H1 (cell line): ENCODE measurements around the gene DYSF. TPM values are rescaled to one million over a fixed set of nuclear protein-coding genes. Genes with fewer than 3 reads are reported as not detected.

Experiments used
- CTCF ChIA-PET: fragments of 300-600 bp; sonication (Branson Sonifier 250); formaldehyde crosslinking; loops from one replicate; lab custom pipeline; 2021; ENCODE audit not compliant: partially characterized antibody; lab: Charles Lee
- POLR2A ChIA-PET: fragments of 300-600 bp; sonication (Branson Sonifier 250); formaldehyde crosslinking; loops from one replicate; lab custom pipeline; 2021; ENCODE audit warnings: inconsistent platforms; ENCODE audit not compliant: partially characterized antibody; lab: Charles Lee
- DNase-seq, 2 experiments: peaks; one replicate each; pipeline versions ENCODE4 v3.0.0 to v3.0.0-alpha.2; 2010 to 2022; ENCODE audit warnings: low spot score in 2 of 2, low read depth in 1 of 2, mixed read lengths in 1 of 2
- FAIRE-seq: peaks from 2 replicates; lab custom pipeline; 2011; peaks lifted over from hg19 to GRCh38; lab: Jason Lieb, UNC
- H2AFZ ChIP-seq: 2 replicates; pipeline ENCODE4 v1.8.1; 2012; ENCODE audit warnings: low read length, inconsistent platforms
- H2AK5ac ChIP-seq: 2 replicates; pipeline ENCODE4 v1.6.1; 2013; ENCODE audit warnings: low read depth, low read length
- H2BK120ac ChIP-seq: replicated peaks from 2 replicates; pipeline ENCODE3; 2013; ENCODE audit warnings: low read depth, low read length, inconsistent platforms
- H2BK12ac ChIP-seq: 2 replicates; pipeline ENCODE4 v1.6.1; 2013; ENCODE audit warnings: low read depth, low read length
- H2BK15ac ChIP-seq: 2 replicates; pipeline ENCODE4 v1.6.1; 2013; ENCODE audit warnings: low read length
- H2BK20ac ChIP-seq: 2 replicates; pipeline ENCODE4 v1.6.1; 2013; ENCODE audit warnings: low read length
- H2BK5ac ChIP-seq: 2 replicates; pipeline ENCODE4 v1.6.1; 2013; ENCODE audit warnings: low read depth, low read length
- H3K14ac ChIP-seq: 2 replicates; pipeline ENCODE4 v1.6.1; 2013; ENCODE audit warnings: inconsistent platforms; ENCODE audit not compliant: insufficient read length
- H3K18ac ChIP-seq: 2 replicates; pipeline ENCODE4 v1.6.1; 2013; ENCODE audit warnings: low read length; ENCODE audit errors: extremely low read depth
- H3K23ac ChIP-seq: 2 replicates; pipeline ENCODE4 v1.6.1; 2013; ENCODE audit warnings: inconsistent platforms; ENCODE audit not compliant: insufficient read length
- H3K23me2 ChIP-seq: 2 replicates; pipeline ENCODE4 v1.6.1; 2013; ENCODE audit warnings: low read depth, low read length
- H3K27ac ChIP-seq: 2 replicates; pipeline ENCODE4 v1.6.1; 2011; ENCODE audit warnings: low read depth, low read length, inconsistent platforms
- H3K27me3 ChIP-seq, 4 experiments: replicated peaks in 1 of 4; 1 replicate in 1 of 4; 2 replicates in 3 of 4; pipeline versions ENCODE4 v1.6.1 to v1.8.1; 2011 to 2013; ENCODE audit warnings: low read length in 3 of 4, mild to moderate bottlenecking in 3 of 4, inconsistent platforms in 2 of 4, mixed read lengths in 2 of 4, moderate library complexity in 1 of 4; ENCODE audit not compliant: control insufficient read depth in 3 of 4, insufficient read depth in 3 of 4; ENCODE audit errors: extremely low read depth in 1 of 4
- H3K36me3 ChIP-seq, 4 experiments: 2 replicates each; pipeline versions ENCODE4 v1.6.1 to v1.8.1; 2011 to 2013; ENCODE audit warnings: mild to moderate bottlenecking in 4 of 4, low read length in 3 of 4, moderate library complexity in 2 of 4, control low read depth in 1 of 4, inconsistent platforms in 1 of 4; ENCODE audit not compliant: insufficient read depth in 4 of 4, control insufficient read depth in 2 of 4
- H3K4ac ChIP-seq: replicated peaks from 2 replicates; pipeline ENCODE3; 2013; ENCODE audit warnings: low read length, low read depth, mixed read lengths, inconsistent platforms; ENCODE audit not compliant: insufficient read length
- H3K4me1 ChIP-seq, 4 experiments: replicated peaks in 1 of 4; 1 replicate in 1 of 4; 2 replicates in 3 of 4; pipeline versions ENCODE4 v1.6.1 to v1.8.1; 2011 to 2013; ENCODE audit warnings: low read length in 3 of 4, inconsistent platforms in 2 of 4, mixed read lengths in 1 of 4; ENCODE audit not compliant: insufficient read depth in 4 of 4, control insufficient read depth in 3 of 4
- H3K4me2 ChIP-seq, 2 experiments: 2 replicates each; pipeline versions ENCODE4 v1.6.1 to v1.8.1; 2011 to 2013; ENCODE audit warnings: low read depth in 2 of 2, low read length in 2 of 2, control low read depth in 1 of 2, inconsistent platforms in 1 of 2, mild to moderate bottlenecking in 1 of 2; ENCODE audit not compliant: insufficient read depth in 1 of 2
- H3K4me3 ChIP-seq, 4 experiments: fragments of 200-600, 300-600 bp in 1 of 4; sonication (generic), shearing (Covaris generic), sonication (Bioruptor Twin) in 1 of 4; 2 replicates each; pipeline versions ENCODE4 v1.5.1 to v1.8.1; 2011 to 2016; ENCODE audit warnings: low read length in 4 of 4, low read depth in 3 of 4, control low read depth in 2 of 4, inconsistent platforms in 2 of 4, mild to moderate bottlenecking in 2 of 4, mixed read lengths in 1 of 4, moderate library complexity in 1 of 4; ENCODE audit not compliant: insufficient read depth in 2 of 4; ENCODE audit errors: extremely low read depth in 1 of 4
- H3K56ac ChIP-seq: replicated peaks from 2 replicates; pipeline ENCODE3; 2013; ENCODE audit warnings: low read depth, mild to moderate bottlenecking, mixed read lengths, low read length, inconsistent platforms; ENCODE audit not compliant: insufficient read length
- H3K79me1 ChIP-seq: 2 replicates; pipeline ENCODE4 v1.6.1; 2013; ENCODE audit warnings: low read depth, low read length, control low read depth
- H3K79me2 ChIP-seq, 2 experiments: 2 replicates each; pipeline versions ENCODE4 v1.6.1 to v1.8.1; 2012 to 2013; ENCODE audit warnings: low read length in 2 of 2, mild to moderate bottlenecking in 2 of 2, inconsistent platforms in 1 of 2; ENCODE audit not compliant: insufficient read depth in 2 of 2, control insufficient read depth in 1 of 2
- H3K9ac ChIP-seq, 4 experiments: replicated peaks in 1 of 4; 1 replicate in 1 of 4; 2 replicates in 3 of 4; pipeline versions ENCODE4 v1.6.1 to v1.8.1; 2011 to 2013; ENCODE audit warnings: low read depth in 3 of 4, low read length in 3 of 4, control low read depth in 2 of 4, mild to moderate bottlenecking in 2 of 4, moderate library complexity in 2 of 4, inconsistent platforms in 1 of 4; ENCODE audit errors: extremely low read depth in 1 of 4
- H3K9me3 ChIP-seq, 2 experiments: 2 replicates each; pipeline versions ENCODE4 v1.6.1 to v1.8.1; 2012 to 2013; ENCODE audit warnings: mild to moderate bottlenecking in 2 of 2, moderate library complexity in 2 of 2, control low read depth in 1 of 2, inconsistent platforms in 1 of 2, low read depth in 1 of 2, low read length in 1 of 2, mixed read lengths in 1 of 2; ENCODE audit not compliant: insufficient read depth in 2 of 2
- H4K20me1 ChIP-seq, 2 experiments: replicated peaks in 1 of 2; 2 replicates each; pipeline versions ENCODE3 to v1.8.1; 2011 to 2013; ENCODE audit warnings: inconsistent platforms in 2 of 2, low read length in 2 of 2, mild to moderate bottlenecking in 1 of 2; ENCODE audit not compliant: insufficient read depth in 2 of 2, control insufficient read depth in 1 of 2
- H4K5ac ChIP-seq: 2 replicates; pipeline ENCODE4 v1.6.1; 2013; ENCODE audit warnings: low read length, low read depth, mixed read lengths, inconsistent platforms; ENCODE audit not compliant: insufficient read length
- H4K8ac ChIP-seq: 2 replicates; pipeline ENCODE4 v1.8.0; 2013; ENCODE audit warnings: mild to moderate bottlenecking, moderate library complexity, low read length, inconsistent platforms; ENCODE audit not compliant: insufficient read depth; ENCODE audit errors: extremely low read depth
- H4K91ac ChIP-seq: replicated peaks from 2 replicates; pipeline ENCODE3; 2013; ENCODE audit warnings: low read length, mixed read lengths, inconsistent platforms; ENCODE audit not compliant: insufficient read length
- BRCA1 ChIP-seq: IDR thresholded peaks from 2 replicates; pipeline ENCODE4 v1.6.1; 2012; ENCODE audit warnings: low read depth, low read length, improper control_type of control experiment
- CBX8 ChIP-seq: fragments of 300-800, 300-1000 bp; sonication (generic); IDR thresholded peaks from 2 replicates; pipeline ENCODE4 v1.7.1; 2016; ENCODE audit warnings: low read depth, low read length, borderline replicate concordance
- CEBPB ChIP-seq: IDR thresholded peaks from 2 replicates; pipeline ENCODE4 v1.6.1; 2012; ENCODE audit warnings: low read depth, low read length
- JUN ChIP-seq: IDR thresholded peaks from 2 replicates; pipeline ENCODE4 v1.6.1; 2011; ENCODE audit warnings: low read depth, mild to moderate bottlenecking, improper control_type of control experiment, low read length
- POU5F1 ChIP-seq: IDR thresholded peaks from 2 replicates; pipeline ENCODE4 v1.6.1; 2011; ENCODE audit warnings: low read depth, mild to moderate bottlenecking, low read length, moderate library complexity
- WGBS, 2 experiments: shearing (Covaris generic) in 1 of 2; methylation state at CpG; one replicate each; pipeline versions ENCODE4 v1.1.6 to v1.1.7; 2013 to 2015; ENCODE audit warnings: low lambda C conversion rate in 2 of 2, mixed read lengths in 2 of 2, inconsistent platforms in 1 of 2, low coverage in 1 of 2, missing lambda C conversion rate in 1 of 2; ENCODE audit not compliant: insufficient replicate concordance in 2 of 2, insufficient coverage in 1 of 2, insufficient read length in 1 of 2; ENCODE audit errors: extremely low coverage in 1 of 2, missing lambda C conversion rate in 1 of 2; 5-methylcytosine and 5-hydroxymethylcytosine counted together
- polyA plus RNA-seq, 7 experiments: library from polyadenylated mRNA; depleted of rRNA in 3 of 7; stranded (reverse) in 5 of 7; unstranded in 2 of 7; fragments of >200 nt in 5 of 7; fragments of 200-250 nt in 2 of 7; gene quantifications; 1 replicate in 5 of 7; 2 replicates in 1 of 7; 4 replicates in 1 of 7; pipeline versions ENCODE4 v1.2.1 to v1.2.3, GENCODE V29; 2011 to 2013; ENCODE audit warnings: missing spikeins in 2 of 7, mixed read lengths in 2 of 7
- total RNA-seq: library from RNA; stranded (reverse); fragmentation: NEBNext Ultra II Directional; extraction: Animal tissue kit (Norgen Biotek cat#: 25700); gene quantifications from 2 replicates; pipeline ENCODE4 v1.2.1, GENCODE V29; 2021

Gene DYSF
- total and polyA plus RNA-seq, 2 of the 8 experiments (the other 6 are each of a cell fraction or from before 2014, with no cell fraction given): 5.8 to 7.1 TPM

- no peak overlapping the region for H3K56ac ChIP-seq
- no peak overlapping the region for H2BK120ac ChIP-seq
- H2BK15ac ChIP-seq: no peak overlapping the region
- WGBS, 2 experiments: 72% methylated on average over 5 of the region's 5 CpGs; no CpG with 5 or more reads in 1 of the 2 experiments
- H3K23me2 ChIP-seq: no peaks in the 10 kb centered on the region
- CTCF ChIA-PET: interaction anchor here (1.4 kb wide), 1 partner anchor 158 kb away, joined by 4 read pairs; no protein-coding TSS in a partner anchor
- no peak overlapping the region for H3K23ac ChIP-seq
- DNase-seq (no peak), FAIRE-seq (no peak)
- no peaks in the 10 kb centered on the region for H3K4me1 ChIP-seq
- no peak overlapping the region for H4K5ac ChIP-seq
- POLR2A ChIA-PET: no interaction called here
- no peaks in the 10 kb centered on the region for H3K79me1 ChIP-seq
- no peaks in the 10 kb centered on the region for H3K27me3 ChIP-seq
- no peak overlapping the region for H2BK20ac ChIP-seq
- no peak overlapping the region for H2BK12ac ChIP-seq
- H3K4me3 ChIP-seq: no peak overlapping the region
- no peaks in the 10 kb centered on the region for H3K36me3 ChIP-seq
- H3K4me2 ChIP-seq: no peak overlapping the region
- no peak overlapping the region for H2BK5ac ChIP-seq
- no peaks in the 10 kb centered on the region for H3K79me2 ChIP-seq
- no peak overlapping the region for H3K18ac ChIP-seq
- no peak overlapping the region for H2AFZ ChIP-seq
- TF ChIP-seq BRCA1 (no peak), POU5F1 (no peak), JUN (no peak), CBX8 (no peak), CEBPB (no peak)
- no peak overlapping the region for H4K91ac ChIP-seq
- no peak overlapping the region for H3K9ac ChIP-seq
- no peak overlapping the region for H3K4ac ChIP-seq
- no peaks in the 10 kb centered on the region for H3K9me3 ChIP-seq
- H4K8ac ChIP-seq: no peak overlapping the region
- no peak overlapping the region for H3K14ac ChIP-seq
- H3K27ac ChIP-seq: no peak overlapping the region
- H2AK5ac ChIP-seq: no peak overlapping the region
- H4K20me1 ChIP-seq: peaks cover 0 to 2% of the 10 kb centered on the region in 2 experiments
Measured at GRCh38 chr2:71640489-71640888, 187.1 kb downstream of the DYSF start.
